H1 (cell line): ENCODE measurements around the gene RUSC2. TPM values are rescaled to one million over a fixed set of nuclear protein-coding genes. Genes with fewer than 3 reads are reported as not detected.
"Not testable (repeated sequence)": the region's sequence is repeated elsewhere in the genome, so short reads cannot be mapped to it uniquely, and the experiment has no call there.

Experiments used
- CTCF ChIA-PET: fragments of 300-600 bp; sonication (Branson Sonifier 250); formaldehyde crosslinking; loops from one replicate; lab custom pipeline; 2021; ENCODE audit not compliant: partially characterized antibody; lab: Charles Lee
- POLR2A ChIA-PET: fragments of 300-600 bp; sonication (Branson Sonifier 250); formaldehyde crosslinking; loops from one replicate; lab custom pipeline; 2021; ENCODE audit warnings: inconsistent platforms; ENCODE audit not compliant: partially characterized antibody; lab: Charles Lee
- DNase-seq, 2 experiments: peaks; one replicate each; pipeline versions ENCODE4 v3.0.0 to v3.0.0-alpha.2; 2010 to 2022; ENCODE audit warnings: low spot score in 2 of 2, low read depth in 1 of 2, mixed read lengths in 1 of 2
- FAIRE-seq: peaks from 2 replicates; lab custom pipeline; 2011; peaks lifted over from hg19 to GRCh38; lab: Jason Lieb, UNC
- H2AFZ ChIP-seq: 2 replicates; pipeline ENCODE4 v1.8.1; 2012; ENCODE audit warnings: low read length, inconsistent platforms
- H2AK5ac ChIP-seq: 2 replicates; pipeline ENCODE4 v1.6.1; 2013; ENCODE audit warnings: low read depth, low read length
- H2BK120ac ChIP-seq: replicated peaks from 2 replicates; pipeline ENCODE3; 2013; ENCODE audit warnings: low read depth, low read length, inconsistent platforms
- H2BK12ac ChIP-seq: 2 replicates; pipeline ENCODE4 v1.6.1; 2013; ENCODE audit warnings: low read depth, low read length
- H2BK15ac ChIP-seq: 2 replicates; pipeline ENCODE4 v1.6.1; 2013; ENCODE audit warnings: low read length
- H2BK20ac ChIP-seq: 2 replicates; pipeline ENCODE4 v1.6.1; 2013; ENCODE audit warnings: low read length
- H2BK5ac ChIP-seq: 2 replicates; pipeline ENCODE4 v1.6.1; 2013; ENCODE audit warnings: low read depth, low read length
- H3K14ac ChIP-seq: 2 replicates; pipeline ENCODE4 v1.6.1; 2013; ENCODE audit warnings: inconsistent platforms; ENCODE audit not compliant: insufficient read length
- H3K18ac ChIP-seq: 2 replicates; pipeline ENCODE4 v1.6.1; 2013; ENCODE audit warnings: low read length; ENCODE audit errors: extremely low read depth
- H3K23ac ChIP-seq: 2 replicates; pipeline ENCODE4 v1.6.1; 2013; ENCODE audit warnings: inconsistent platforms; ENCODE audit not compliant: insufficient read length
- H3K23me2 ChIP-seq: 2 replicates; pipeline ENCODE4 v1.6.1; 2013; ENCODE audit warnings: low read depth, low read length
- H3K27ac ChIP-seq: 2 replicates; pipeline ENCODE4 v1.6.1; 2011; ENCODE audit warnings: low read depth, low read length, inconsistent platforms
- H3K27me3 ChIP-seq, 4 experiments: replicated peaks in 1 of 4; 1 replicate in 1 of 4; 2 replicates in 3 of 4; pipeline versions ENCODE4 v1.6.1 to v1.8.1; 2011 to 2013; ENCODE audit warnings: low read length in 3 of 4, mild to moderate bottlenecking in 3 of 4, inconsistent platforms in 2 of 4, mixed read lengths in 2 of 4, moderate library complexity in 1 of 4; ENCODE audit not compliant: control insufficient read depth in 3 of 4, insufficient read depth in 3 of 4; ENCODE audit errors: extremely low read depth in 1 of 4
- H3K36me3 ChIP-seq, 4 experiments: 2 replicates each; pipeline versions ENCODE4 v1.6.1 to v1.8.1; 2011 to 2013; ENCODE audit warnings: mild to moderate bottlenecking in 4 of 4, low read length in 3 of 4, moderate library complexity in 2 of 4, control low read depth in 1 of 4, inconsistent platforms in 1 of 4; ENCODE audit not compliant: insufficient read depth in 4 of 4, control insufficient read depth in 2 of 4
- H3K4ac ChIP-seq: replicated peaks from 2 replicates; pipeline ENCODE3; 2013; ENCODE audit warnings: low read length, low read depth, mixed read lengths, inconsistent platforms; ENCODE audit not compliant: insufficient read length
- H3K4me1 ChIP-seq, 4 experiments: replicated peaks in 1 of 4; 1 replicate in 1 of 4; 2 replicates in 3 of 4; pipeline versions ENCODE4 v1.6.1 to v1.8.1; 2011 to 2013; ENCODE audit warnings: low read length in 3 of 4, inconsistent platforms in 2 of 4, mixed read lengths in 1 of 4; ENCODE audit not compliant: insufficient read depth in 4 of 4, control insufficient read depth in 3 of 4
- H3K4me2 ChIP-seq, 2 experiments: 2 replicates each; pipeline versions ENCODE4 v1.6.1 to v1.8.1; 2011 to 2013; ENCODE audit warnings: low read depth in 2 of 2, low read length in 2 of 2, control low read depth in 1 of 2, inconsistent platforms in 1 of 2, mild to moderate bottlenecking in 1 of 2; ENCODE audit not compliant: insufficient read depth in 1 of 2
- H3K4me3 ChIP-seq, 4 experiments: fragments of 200-600, 300-600 bp in 1 of 4; sonication (generic), shearing (Covaris generic), sonication (Bioruptor Twin) in 1 of 4; 2 replicates each; pipeline versions ENCODE4 v1.5.1 to v1.8.1; 2011 to 2016; ENCODE audit warnings: low read length in 4 of 4, low read depth in 3 of 4, control low read depth in 2 of 4, inconsistent platforms in 2 of 4, mild to moderate bottlenecking in 2 of 4, mixed read lengths in 1 of 4, moderate library complexity in 1 of 4; ENCODE audit not compliant: insufficient read depth in 2 of 4; ENCODE audit errors: extremely low read depth in 1 of 4
- H3K56ac ChIP-seq: replicated peaks from 2 replicates; pipeline ENCODE3; 2013; ENCODE audit warnings: low read depth, mild to moderate bottlenecking, mixed read lengths, low read length, inconsistent platforms; ENCODE audit not compliant: insufficient read length
- H3K79me1 ChIP-seq: 2 replicates; pipeline ENCODE4 v1.6.1; 2013; ENCODE audit warnings: low read depth, low read length, control low read depth
- H3K79me2 ChIP-seq, 2 experiments: 2 replicates each; pipeline versions ENCODE4 v1.6.1 to v1.8.1; 2012 to 2013; ENCODE audit warnings: low read length in 2 of 2, mild to moderate bottlenecking in 2 of 2, inconsistent platforms in 1 of 2; ENCODE audit not compliant: insufficient read depth in 2 of 2, control insufficient read depth in 1 of 2
- H3K9ac ChIP-seq, 4 experiments: replicated peaks in 1 of 4; 1 replicate in 1 of 4; 2 replicates in 3 of 4; pipeline versions ENCODE4 v1.6.1 to v1.8.1; 2011 to 2013; ENCODE audit warnings: low read depth in 3 of 4, low read length in 3 of 4, control low read depth in 2 of 4, mild to moderate bottlenecking in 2 of 4, moderate library complexity in 2 of 4, inconsistent platforms in 1 of 4; ENCODE audit errors: extremely low read depth in 1 of 4
- H3K9me3 ChIP-seq, 2 experiments: 2 replicates each; pipeline versions ENCODE4 v1.6.1 to v1.8.1; 2012 to 2013; ENCODE audit warnings: mild to moderate bottlenecking in 2 of 2, moderate library complexity in 2 of 2, control low read depth in 1 of 2, inconsistent platforms in 1 of 2, low read depth in 1 of 2, low read length in 1 of 2, mixed read lengths in 1 of 2; ENCODE audit not compliant: insufficient read depth in 2 of 2
- H4K20me1 ChIP-seq, 2 experiments: replicated peaks in 1 of 2; 2 replicates each; pipeline versions ENCODE3 to v1.8.1; 2011 to 2013; ENCODE audit warnings: inconsistent platforms in 2 of 2, low read length in 2 of 2, mild to moderate bottlenecking in 1 of 2; ENCODE audit not compliant: insufficient read depth in 2 of 2, control insufficient read depth in 1 of 2
- H4K5ac ChIP-seq: 2 replicates; pipeline ENCODE4 v1.6.1; 2013; ENCODE audit warnings: low read length, low read depth, mixed read lengths, inconsistent platforms; ENCODE audit not compliant: insufficient read length
- H4K8ac ChIP-seq: 2 replicates; pipeline ENCODE4 v1.8.0; 2013; ENCODE audit warnings: mild to moderate bottlenecking, moderate library complexity, low read length, inconsistent platforms; ENCODE audit not compliant: insufficient read depth; ENCODE audit errors: extremely low read depth
- H4K91ac ChIP-seq: replicated peaks from 2 replicates; pipeline ENCODE3; 2013; ENCODE audit warnings: low read length, mixed read lengths, inconsistent platforms; ENCODE audit not compliant: insufficient read length
- CTCF ChIP-seq, 3 experiments: IDR thresholded peaks; 1 replicate in 2 of 3; 2 replicates in 1 of 3; pipeline versions ENCODE4 v1.5.1 to v1.6.1; 2011; ENCODE audit warnings: low read length in 3 of 3, mild to moderate bottlenecking in 3 of 3, inconsistent platforms in 2 of 3, low read depth in 1 of 3, moderate library complexity in 1 of 3; ENCODE audit not compliant: insufficient read depth in 1 of 3; ENCODE audit errors: control extremely low read depth in 1 of 3
- MAFK ChIP-seq: IDR thresholded peaks from 2 replicates; pipeline ENCODE4 v1.6.1; 2012; ENCODE audit warnings: low read depth, mild to moderate bottlenecking, improper control_type of control experiment, low read length
- RAD21 ChIP-seq, 2 experiments: IDR thresholded peaks in 1 of 2; conservative IDR thresholded peaks in 1 of 2; 2 replicates each; pipeline ENCODE4 v1.6.1; 2011; ENCODE audit warnings: low read depth in 2 of 2, low read length in 2 of 2, improper control_type of control experiment in 1 of 2, inconsistent platforms in 1 of 2, mild to moderate bottlenecking in 1 of 2, moderate library complexity in 1 of 2
- WGBS, 2 experiments: shearing (Covaris generic) in 1 of 2; methylation state at CpG; one replicate each; pipeline versions ENCODE4 v1.1.6 to v1.1.7; 2013 to 2015; ENCODE audit warnings: low lambda C conversion rate in 2 of 2, mixed read lengths in 2 of 2, inconsistent platforms in 1 of 2, low coverage in 1 of 2, missing lambda C conversion rate in 1 of 2; ENCODE audit not compliant: insufficient replicate concordance in 2 of 2, insufficient coverage in 1 of 2, insufficient read length in 1 of 2; ENCODE audit errors: extremely low coverage in 1 of 2, missing lambda C conversion rate in 1 of 2; 5-methylcytosine and 5-hydroxymethylcytosine counted together
- polyA plus RNA-seq, 7 experiments: library from polyadenylated mRNA; depleted of rRNA in 3 of 7; stranded (reverse) in 5 of 7; unstranded in 2 of 7; fragments of >200 nt in 5 of 7; fragments of 200-250 nt in 2 of 7; gene quantifications; 1 replicate in 5 of 7; 2 replicates in 1 of 7; 4 replicates in 1 of 7; pipeline versions ENCODE4 v1.2.1 to v1.2.3, GENCODE V29; 2011 to 2013; ENCODE audit warnings: missing spikeins in 2 of 7, mixed read lengths in 2 of 7
- total RNA-seq: library from RNA; stranded (reverse); fragmentation: NEBNext Ultra II Directional; extraction: Animal tissue kit (Norgen Biotek cat#: 25700); gene quantifications from 2 replicates; pipeline ENCODE4 v1.2.1, GENCODE V29; 2021

RUSC2 gene
- total and polyA plus RNA-seq, 2 of the 8 experiments (the other 6 are each of a cell fraction or from before 2014, with no cell fraction given) = 4.2 to 7.9 TPM

DNA sequence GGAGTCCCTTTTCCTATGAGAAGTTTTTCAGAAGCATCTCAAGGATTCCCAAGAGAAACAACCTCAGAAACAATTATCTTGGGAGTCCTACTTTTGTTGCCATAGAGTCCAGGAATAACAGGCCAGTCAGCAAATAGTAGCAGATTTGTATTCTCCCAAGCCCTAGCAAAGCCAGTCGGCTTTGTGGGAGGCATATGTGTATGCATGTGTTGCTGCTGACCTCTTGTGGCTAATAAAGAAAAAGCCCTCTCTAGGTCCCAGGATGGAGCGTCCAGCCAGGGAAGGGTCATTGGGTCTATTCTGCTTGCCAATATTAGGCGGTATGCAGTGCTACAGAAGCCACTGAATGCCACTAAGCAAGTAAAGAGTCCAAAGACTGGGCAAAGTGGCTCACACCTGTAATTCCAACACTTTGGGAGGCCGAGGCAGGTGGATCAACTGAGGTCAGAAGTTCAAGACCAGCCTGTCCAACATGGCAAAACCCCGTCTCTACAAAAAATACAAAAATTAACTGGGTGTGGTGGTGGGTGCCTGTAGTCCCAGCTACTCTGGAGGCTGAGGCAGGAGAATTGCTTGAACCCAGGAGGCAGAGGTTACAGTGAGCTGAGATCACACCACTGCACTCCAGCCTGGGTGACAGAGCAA lies 12.6 kb upstream of the RUSC2 start:
- H3K4ac ChIP-seq, H3K9ac ChIP-seq, H3K4me3 ChIP-seq, H4K5ac ChIP-seq, H3K4me2 ChIP-seq, H4K8ac ChIP-seq, H2BK20ac ChIP-seq, H3K23ac ChIP-seq, H3K36me3 ChIP-seq, DNase-seq, H3K56ac ChIP-seq, H2BK15ac ChIP-seq, H3K9me3 ChIP-seq, H2BK120ac ChIP-seq, H3K14ac ChIP-seq, H3K79me2 ChIP-seq, H3K79me1 ChIP-seq, H2AK5ac ChIP-seq, H2BK5ac ChIP-seq, H3K27me3 ChIP-seq, H3K27ac ChIP-seq, H4K20me1 ChIP-seq, POLR2A ChIA-PET, H3K23me2 ChIP-seq, H4K91ac ChIP-seq, H3K18ac ChIP-seq, H2BK12ac ChIP-seq, H3K4me1 ChIP-seq, H2AFZ ChIP-seq: not testable (repeated sequence)
- CTCF ChIA-PET = interaction anchor here (0.7 to 7.7 kb wide), 27 partner anchors 9 to 381 kb away, joined by 3 to 181 read pairs (median 5); partner anchors contain the start of gene PIGO
- TF ChIP-seq RAD21 (IDR thresholded peaks at IDR 0.05 in 1 of 2, conservative IDR thresholded peaks at IDR 0.05 in 1 of 2; ENCODE audit: low read depth in 2 of 2, low read length in 2 of 2) (peak; percentile 94 to 97), MAFK (peak; percentile 70), CTCF (IDR thresholded peaks at IDR 0.05; ENCODE audit: control extremely low read depth in 1 of 3, insufficient read depth in 1 of 3, low read depth in 1 of 3, low read length in 3 of 3) (peak; percentile 44 to 85 (median 83))
- 28% methylated on average over 5 of the region's 5 CpGs; no CpG with 5 or more reads in 1 of the 2 experiments for WGBS, 2 experiments
- FAIRE-seq = peak; percentile 84
